Measurements from ENCODE around the gene CD72.

The CD72 gene

GRCh38 chr9:35658968-35659220 lies 40.7 kb upstream of the CD72 start:
- H3K4me3 ChIP-seq (ENCODE audit: low read depth, low read length) = peak overlapping the region; percentile 65
- TF ChIP-seq MYC (IDR thresholded peaks at IDR 0.05; ENCODE audit: low read depth, low read length) (no peak), POLR2A (IDR thresholded peaks at IDR 0.05; ENCODE audit: extremely low read depth, insufficient read length) (no peak), CTCF (IDR thresholded peaks at IDR 0.05; ENCODE audit: low read depth, low read length) (no peak), MAX (IDR thresholded peaks at IDR 0.05; ENCODE audit: low read depth, low read length) (no peak)
- peak; percentile 65 for DNase-seq (ENCODE audit: low read depth)

GRCh38 chr9:35658137-35658967 lies 40.1 kb upstream of the CD72 start, which contains the start of gene CCDC107:
Gene CCDC107, plus strand, starts transcription at chr9:35658292. Its CDS starts 88 bp downstream, at chr9:35658380.
- H3K4me3 ChIP-seq (ENCODE audit: low read depth, low read length) = peak within 1 kb of the TSS; percentile 65
- DNase-seq (ENCODE audit: low read depth) = peak; percentile 86
- TF ChIP-seq POLR2A (IDR thresholded peaks at IDR 0.05; ENCODE audit: extremely low read depth, insufficient read length) (peak; percentile 61), CTCF (IDR thresholded peaks at IDR 0.05; ENCODE audit: low read depth, low read length) (peak; percentile 56), MAX (IDR thresholded peaks at IDR 0.05; ENCODE audit: low read depth, low read length) (no peak; the same call in 1 of the 2 replicates), MYC (IDR thresholded peaks at IDR 0.05; ENCODE audit: low read depth, low read length) (no peak)

- peak; percentile 99 for TF ChIP-seq MAX (IDR thresholded peaks at IDR 0.05; ENCODE audit: low read depth, low read length)
- TF ChIP-seq POLR2A (IDR thresholded peaks at IDR 0.05; ENCODE audit: extremely low read depth, insufficient read length) = no peak
- peak; percentile 98 for TF ChIP-seq MYC (IDR thresholded peaks at IDR 0.05; ENCODE audit: low read depth, low read length)
- peak; percentile 16 for TF ChIP-seq CTCF (IDR thresholded peaks at IDR 0.05; ENCODE audit: low read depth, low read length)
- peak; percentile 100 for DNase-seq (ENCODE audit: low read depth)
- peak within 1 kb of the TSS; percentile 65 for H3K4me3 ChIP-seq (ENCODE audit: low read depth, low read length)
These were observed 39.4 kb upstream of the CD72 start, which contains the start of gene RMRP for GRCh38 chr9:35657546-35658136. Gene RMRP, minus strand, starts transcription at chr9:35658019.

- no peak overlapping the region for H3K4me3 ChIP-seq (ENCODE audit: low read depth, low read length)
- TF ChIP-seq MAX (IDR thresholded peaks at IDR 0.05; ENCODE audit: low read depth, low read length) = no peak
- no peak for TF ChIP-seq MYC (IDR thresholded peaks at IDR 0.05; ENCODE audit: low read depth, low read length)
- TF ChIP-seq CTCF (IDR thresholded peaks at IDR 0.05; ENCODE audit: low read depth, low read length) = no peak
- TF ChIP-seq POLR2A (IDR thresholded peaks at IDR 0.05; ENCODE audit: extremely low read depth, insufficient read length) = no peak
- DNase-seq (ENCODE audit: low read depth) = peak; percentile 19
These were observed 38.8 kb upstream of the CD72 start for GRCh38 chr9:35656831-35657545.

- no peak for TF ChIP-seq CTCF (IDR thresholded peaks at IDR 0.05; ENCODE audit: low read depth, low read length)
- TF ChIP-seq MYC (IDR thresholded peaks at IDR 0.05; ENCODE audit: low read depth, low read length) = no peak
- TF ChIP-seq MAX (IDR thresholded peaks at IDR 0.05; ENCODE audit: low read depth, low read length) = no peak
- TF ChIP-seq POLR2A (IDR thresholded peaks at IDR 0.05; ENCODE audit: extremely low read depth, insufficient read length) = no peak
- H3K4me3 ChIP-seq (ENCODE audit: low read depth, low read length) = no peak overlapping the region
- DNase-seq (ENCODE audit: low read depth) = peak; percentile 64
These were observed 38.1 kb upstream of the CD72 start for GRCh38 chr9:35656348-35656747.

All from NB4 (cell line).